ENCODE measurements around the gene LRIG2. TPM values are rescaled to one million over a fixed set of nuclear protein-coding genes. Genes with fewer than 3 reads are reported as not detected.
A peak's percentile ranks its signal among the peaks of the same experiment; 100 is the strongest.

LRIG2 gene
- total and polyA plus RNA-seq, 2 of the 13 experiments (the other 11 are each of a cell fraction or from before 2014, with no cell fraction given) = 8.1 to 12.2 TPM

DNA sequence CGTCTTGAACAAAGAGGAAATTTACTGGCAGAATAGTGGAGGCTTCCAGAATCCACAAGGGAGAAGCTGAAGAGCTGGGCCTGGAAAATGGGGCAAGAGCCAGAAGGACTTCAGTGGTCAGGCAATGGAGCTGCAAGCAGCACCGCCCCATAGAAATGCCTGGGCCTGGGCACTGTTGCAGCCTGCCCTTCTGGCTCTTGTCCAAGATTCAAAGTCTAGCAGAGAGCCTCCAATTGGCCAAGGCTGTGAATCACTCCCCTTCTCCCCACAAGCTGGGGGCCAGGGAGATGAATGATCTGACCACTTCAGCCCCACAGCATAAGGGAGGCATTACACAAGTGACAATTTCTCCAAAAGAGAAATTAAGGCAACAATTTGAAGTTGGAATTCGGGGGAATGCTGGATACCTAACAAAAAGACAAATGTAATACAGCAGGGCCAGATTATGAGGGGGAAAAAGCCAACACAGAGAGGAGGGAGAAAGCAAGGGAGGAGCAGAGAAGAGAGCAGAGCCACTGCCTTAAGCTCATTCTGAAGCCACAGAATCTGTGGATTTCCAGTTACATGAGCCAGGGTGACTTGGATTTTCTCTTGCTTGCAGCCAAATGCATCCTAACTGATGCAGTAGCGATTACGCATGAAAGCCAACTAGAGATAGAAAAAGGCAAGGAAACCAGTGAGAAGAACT is 80.3 kb downstream of the LRIG2 start (continued):
- TF ChIP-seq ZNF282 (IDR thresholded peaks at IDR 0.05; ENCODE audit: partially characterized antibody) (no peak), EHMT2 (IDR thresholded peaks at IDR 0.05; ENCODE audit: borderline replicate concordance, low read depth, low read length) (peak; percentile 54), ZFYVE20 (CRISPR knock-in tag; IDR thresholded peaks at IDR 0.05; ENCODE audit: borderline replicate concordance, low read depth) (no peak), BCL6 (CRISPR knock-in tag; IDR thresholded peaks at IDR 0.05) (no peak), ZNF644 (CRISPR knock-in tag; IDR thresholded peaks at IDR 0.05; ENCODE audit: low read depth) (0 out of 2 replicates have a peak, but pooled peaks have one; percentile 37), MAZ (IDR thresholded peaks at IDR 0.05; ENCODE audit: borderline replicate concordance, low read depth, low read length) (no peak), MAZ (CRISPR knock-in tag; IDR thresholded peaks at IDR 0.05; ENCODE audit: low read depth) (no peak), ZNF775 (CRISPR knock-in tag; IDR thresholded peaks at IDR 0.05; ENCODE audit: borderline replicate concordance) (no peak), ZNF672 (CRISPR knock-in tag; IDR thresholded peaks at IDR 0.05) (no peak), SP4 (CRISPR knock-in tag; IDR thresholded peaks at IDR 0.05) (no peak), ZSCAN30 (CRISPR knock-in tag; IDR thresholded peaks at IDR 0.05) (no peak), DBP (CRISPR knock-in tag; IDR thresholded peaks at IDR 0.05; ENCODE audit: not compliant biosample characterization) (no peak), MTA1 (CRISPR knock-in tag; IDR thresholded peaks at IDR 0.05; ENCODE audit: borderline replicate concordance) (0 out of 2 replicates have a peak, but pooled peaks have one; percentile 64), ZNF572 (CRISPR knock-in tag; IDR thresholded peaks at IDR 0.05) (no peak), SOX5 (CRISPR knock-in tag; IDR thresholded peaks at IDR 0.05; ENCODE audit: borderline replicate concordance) (peak; percentile 36; the same call in 1 of the 2 replicates), FOXO4 (CRISPR knock-in tag; conservative IDR thresholded peaks at IDR 0.05) (no peak), CBX2 (IDR thresholded peaks at IDR 0.05; ENCODE audit: low read depth, low read length) (no peak), CBX2 (CRISPR knock-in tag; IDR thresholded peaks at IDR 0.05; ENCODE audit: low read depth) (no peak), NFYB (CRISPR knock-in tag; IDR thresholded peaks at IDR 0.05) (peak; percentile 56)
- TF ChIP-seq, protein P1, sequence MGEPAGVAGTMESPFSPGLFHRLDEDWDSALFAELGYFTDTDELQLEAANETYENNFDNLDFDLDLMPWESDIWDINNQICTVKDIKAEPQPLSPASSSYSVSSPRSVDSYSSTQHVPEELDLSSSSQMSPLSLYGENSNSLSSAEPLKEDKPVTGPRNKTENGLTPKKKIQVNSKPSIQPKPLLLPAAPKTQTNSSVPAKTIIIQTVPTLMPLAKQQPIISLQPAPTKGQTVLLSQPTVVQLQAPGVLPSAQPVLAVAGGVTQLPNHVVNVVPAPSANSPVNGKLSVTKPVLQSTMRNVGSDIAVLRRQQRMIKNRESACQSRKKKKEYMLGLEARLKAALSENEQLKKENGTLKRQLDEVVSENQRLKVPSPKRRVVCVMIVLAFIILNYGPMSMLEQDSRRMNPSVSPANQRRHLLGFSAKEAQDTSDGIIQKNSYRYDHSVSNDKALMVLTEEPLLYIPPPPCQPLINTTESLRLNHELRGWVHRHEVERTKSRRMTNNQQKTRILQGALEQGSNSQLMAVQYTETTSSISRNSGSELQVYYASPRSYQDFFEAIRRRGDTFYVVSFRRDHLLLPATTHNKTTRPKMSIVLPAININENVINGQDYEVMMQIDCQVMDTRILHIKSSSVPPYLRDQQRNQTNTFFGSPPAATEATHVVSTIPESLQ (CRISPR knock-in tag; conservative IDR thresholded peaks at IDR 0.05) = no peak
- TF ChIP-seq, protein P2, sequence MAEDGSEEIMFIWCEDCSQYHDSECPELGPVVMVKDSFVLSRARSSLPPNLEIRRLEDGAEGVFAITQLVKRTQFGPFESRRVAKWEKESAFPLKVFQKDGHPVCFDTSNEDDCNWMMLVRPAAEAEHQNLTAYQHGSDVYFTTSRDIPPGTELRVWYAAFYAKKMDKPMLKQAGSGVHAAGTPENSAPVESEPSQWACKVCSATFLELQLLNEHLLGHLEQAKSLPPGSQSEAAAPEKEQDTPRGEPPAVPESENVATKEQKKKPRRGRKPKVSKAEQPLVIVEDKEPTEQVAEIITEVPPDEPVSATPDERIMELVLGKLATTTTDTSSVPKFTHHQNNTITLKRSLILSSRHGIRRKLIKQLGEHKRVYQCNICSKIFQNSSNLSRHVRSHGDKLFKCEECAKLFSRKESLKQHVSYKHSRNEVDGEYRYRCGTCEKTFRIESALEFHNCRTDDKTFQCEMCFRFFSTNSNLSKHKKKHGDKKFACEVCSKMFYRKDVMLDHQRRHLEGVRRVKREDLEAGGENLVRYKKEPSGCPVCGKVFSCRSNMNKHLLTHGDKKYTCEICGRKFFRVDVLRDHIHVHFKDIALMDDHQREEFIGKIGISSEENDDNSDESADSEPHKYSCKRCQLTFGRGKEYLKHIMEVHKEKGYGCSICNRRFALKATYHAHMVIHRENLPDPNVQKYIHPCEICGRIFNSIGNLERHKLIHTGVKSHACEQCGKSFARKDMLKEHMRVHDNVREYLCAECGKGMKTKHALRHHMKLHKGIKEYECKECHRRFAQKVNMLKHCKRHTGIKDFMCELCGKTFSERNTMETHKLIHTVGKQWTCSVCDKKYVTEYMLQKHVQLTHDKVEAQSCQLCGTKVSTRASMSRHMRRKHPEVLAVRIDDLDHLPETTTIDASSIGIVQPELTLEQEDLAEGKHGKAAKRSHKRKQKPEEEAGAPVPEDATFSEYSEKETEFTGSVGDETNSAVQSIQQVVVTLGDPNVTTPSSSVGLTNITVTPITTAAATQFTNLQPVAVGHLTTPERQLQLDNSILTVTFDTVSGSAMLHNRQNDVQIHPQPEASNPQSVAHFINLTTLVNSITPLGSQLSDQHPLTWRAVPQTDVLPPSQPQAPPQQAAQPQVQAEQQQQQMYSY (CRISPR knock-in tag; IDR thresholded peaks at IDR 0.05) = no peak
- TF ChIP-seq, protein P3, sequence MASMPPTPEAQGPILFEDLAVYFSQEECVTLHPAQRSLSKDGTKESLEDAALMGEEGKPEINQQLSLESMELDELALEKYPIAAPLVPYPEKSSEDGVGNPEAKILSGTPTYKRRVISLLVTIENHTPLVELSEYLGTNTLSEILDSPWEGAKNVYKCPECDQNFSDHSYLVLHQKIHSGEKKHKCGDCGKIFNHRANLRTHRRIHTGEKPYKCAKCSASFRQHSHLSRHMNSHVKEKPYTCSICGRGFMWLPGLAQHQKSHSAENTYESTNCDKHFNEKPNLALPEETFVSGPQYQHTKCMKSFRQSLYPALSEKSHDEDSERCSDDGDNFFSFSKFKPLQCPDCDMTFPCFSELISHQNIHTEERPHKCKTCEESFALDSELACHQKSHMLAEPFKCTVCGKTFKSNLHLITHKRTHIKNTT (CRISPR knock-in tag; IDR thresholded peaks at IDR 0.05) = no peak

All from HepG2 (cell line).